HG03354 (cell line): ENCODE measurements around the gene XAB2.
A peak's percentile ranks its signal among the peaks of the same experiment; 100 is the strongest.

Experiments
- ATAC-seq: cut with Tn5 transposase; IDR thresholded peaks from one replicate; pipeline ENCODE4 v1.9.1; 2021; ENCODE audit warnings: mild to moderate bottlenecking; ENCODE audit not compliant: unreplicated experiment, poor library complexity, severe bottlenecking

The XAB2 gene

GRCh38 chr19:7636691-7637373 lies 7.5 kb upstream of the XAB2 start, which contains the start of gene STXBP2:
STXBP2 (plus strand) TSS chr19:7637110; CDS start chr19:7637150, 40 bp downstream.
- peak; percentile 74 for ATAC-seq

- no peak for ATAC-seq
These were observed 7.0 kb upstream of the XAB2 start for GRCh38 chr19:7636317-7636690.

- no peak for ATAC-seq
These were observed 6.3 kb upstream of the XAB2 start for GRCh38 chr19:7635670-7636069.

GRCh38 chr19:7633698-7634097 lies 4.4 kb upstream of the XAB2 start, which contains the start of gene PCP2:
PCP2 (minus strand) TSS chr19:7633719; CDS start chr19:7633457, 262 bp downstream.
- ATAC-seq, result no peak

GRCh38 chr19:7632340-7633203 lies 3.2 kb upstream of the XAB2 start:
- no peak for ATAC-seq

- no peak for ATAC-seq
These were observed 2.2 kb upstream of the XAB2 start for GRCh38 chr19:7631577-7631976.

- ATAC-seq, result no peak
These were observed 595 bp downstream of the XAB2 start for GRCh38 chr19:7628589-7629311.

- no peak for ATAC-seq
These were observed 2.2 kb downstream of the XAB2 start for GRCh38 chr19:7627166-7627565.

- ATAC-seq, result no peak
These were observed 3.5 kb downstream of the XAB2 start for GRCh38 chr19:7625763-7626372.

GRCh38 chr19:7624810-7625209 lies 4.5 kb downstream of the XAB2 start:
- ATAC-seq, result no peak

GRCh38 chr19:7623725-7624603 lies 5.4 kb downstream of the XAB2 start:
- no peak for ATAC-seq

- ATAC-seq, result no peak
These were observed 6.2 kb downstream of the XAB2 start for GRCh38 chr19:7622933-7623685.

- no peak for ATAC-seq
These were observed 8.6 kb downstream of the XAB2 start for GRCh38 chr19:7620442-7621412.

GRCh38 chr19:7619671-7620441 lies 9.5 kb downstream of the XAB2 start:
- ATAC-seq, result no peak

- no peak for ATAC-seq
These were observed 10.4 kb downstream of the XAB2 start for GRCh38 chr19:7618771-7619510.

GRCh38 chr19:7618348-7618747 lies 11.0 kb downstream of the XAB2 start:
- ATAC-seq, result no peak
